ENCODE data around the gene PNPLA7. TPM values are rescaled to one million over a fixed set of nuclear protein-coding genes. Genes with fewer than 3 reads are reported as not detected.
A peak's percentile ranks its signal among the peaks of the same experiment; 100 is the strongest.

The PNPLA7 gene
- total and polyA plus RNA-seq, 11 donors, result 0.78 to 10.1 (median 7.6) TPM

DNA sequence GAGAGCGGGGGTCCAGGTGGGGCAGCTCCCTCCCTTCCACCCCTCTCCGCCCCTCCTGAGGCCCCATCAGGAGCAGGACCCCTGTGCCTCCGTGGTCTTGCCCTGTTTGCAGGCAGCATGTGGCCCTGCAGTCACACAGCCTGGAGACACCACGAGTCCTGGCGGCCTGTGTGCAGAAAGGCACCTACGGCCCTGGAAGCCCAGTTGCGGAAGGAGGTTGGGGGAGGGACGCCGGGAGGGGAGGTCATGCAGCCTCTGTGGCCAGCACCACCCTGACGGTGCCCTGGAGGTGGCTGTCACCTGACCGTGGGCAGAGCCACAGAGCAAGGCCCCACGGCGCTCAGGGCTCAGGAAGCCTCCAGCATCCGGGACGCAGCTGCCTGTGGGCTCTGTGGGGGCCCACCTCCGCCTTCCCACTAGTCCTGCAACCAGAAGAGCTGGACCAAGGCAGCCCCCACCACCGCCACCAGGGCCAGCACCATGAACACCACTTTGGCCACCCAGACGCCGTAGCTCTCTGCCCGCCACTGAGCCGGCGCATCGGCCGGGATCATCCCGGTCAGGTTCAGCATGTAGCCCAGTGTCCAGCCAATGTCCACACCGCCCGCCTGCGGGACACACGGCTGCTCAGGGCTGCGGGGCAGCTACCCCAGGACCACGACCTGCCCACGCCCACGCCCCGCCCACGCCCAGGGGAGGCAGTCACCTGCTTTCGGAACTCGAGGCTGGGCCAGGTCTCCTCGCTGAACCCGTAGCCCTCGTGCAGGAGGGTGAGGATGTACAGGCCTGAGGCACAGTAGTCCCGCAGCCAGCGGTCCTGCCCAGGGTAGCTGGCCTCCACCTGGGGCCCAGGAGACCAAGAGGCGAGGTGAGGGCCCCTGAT is 115.5 kb downstream of the PNPLA7 start:
- Histone ChIP-seq H3K4me1 (peaks cover 0 to 3% (median 0%) of the 10 kb centered on the region in 12 donors), H3K4me3 (no peak overlapping the region), H3K9me3 (no peaks in the 10 kb centered on the region), H3K36me3 (no peaks in the 10 kb centered on the region), H3K27ac (no peak overlapping the region), H3K27me3 (peaks cover 0 to 9% (median 0%) of the 10 kb centered on the region in 9 donors)
- no peak for TF ChIP-seq POLR2A (IDR thresholded peaks at IDR 0.05)
- TF ChIP-seq, protein P1, sequence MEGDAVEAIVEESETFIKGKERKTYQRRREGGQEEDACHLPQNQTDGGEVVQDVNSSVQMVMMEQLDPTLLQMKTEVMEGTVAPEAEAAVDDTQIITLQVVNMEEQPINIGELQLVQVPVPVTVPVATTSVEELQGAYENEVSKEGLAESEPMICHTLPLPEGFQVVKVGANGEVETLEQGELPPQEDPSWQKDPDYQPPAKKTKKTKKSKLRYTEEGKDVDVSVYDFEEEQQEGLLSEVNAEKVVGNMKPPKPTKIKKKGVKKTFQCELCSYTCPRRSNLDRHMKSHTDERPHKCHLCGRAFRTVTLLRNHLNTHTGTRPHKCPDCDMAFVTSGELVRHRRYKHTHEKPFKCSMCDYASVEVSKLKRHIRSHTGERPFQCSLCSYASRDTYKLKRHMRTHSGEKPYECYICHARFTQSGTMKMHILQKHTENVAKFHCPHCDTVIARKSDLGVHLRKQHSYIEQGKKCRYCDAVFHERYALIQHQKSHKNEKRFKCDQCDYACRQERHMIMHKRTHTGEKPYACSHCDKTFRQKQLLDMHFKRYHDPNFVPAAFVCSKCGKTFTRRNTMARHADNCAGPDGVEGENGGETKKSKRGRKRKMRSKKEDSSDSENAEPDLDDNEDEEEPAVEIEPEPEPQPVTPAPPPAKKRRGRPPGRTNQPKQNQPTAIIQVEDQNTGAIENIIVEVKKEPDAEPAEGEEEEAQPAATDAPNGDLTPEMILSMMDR (IDR thresholded peaks at IDR 0.05), result no peak
- ATAC-seq, result no peak
- intact Hi-C loops (cut with DNase I), result no loop called here
- peak in 3 of 5 donors; percentile 24 to 62 (median 25) for DNase-seq
- 85 to 93% (median 87%) methylated on average over 26 to 43 of the region's 43 CpGs for WGBS, 4 donors

DNA sequence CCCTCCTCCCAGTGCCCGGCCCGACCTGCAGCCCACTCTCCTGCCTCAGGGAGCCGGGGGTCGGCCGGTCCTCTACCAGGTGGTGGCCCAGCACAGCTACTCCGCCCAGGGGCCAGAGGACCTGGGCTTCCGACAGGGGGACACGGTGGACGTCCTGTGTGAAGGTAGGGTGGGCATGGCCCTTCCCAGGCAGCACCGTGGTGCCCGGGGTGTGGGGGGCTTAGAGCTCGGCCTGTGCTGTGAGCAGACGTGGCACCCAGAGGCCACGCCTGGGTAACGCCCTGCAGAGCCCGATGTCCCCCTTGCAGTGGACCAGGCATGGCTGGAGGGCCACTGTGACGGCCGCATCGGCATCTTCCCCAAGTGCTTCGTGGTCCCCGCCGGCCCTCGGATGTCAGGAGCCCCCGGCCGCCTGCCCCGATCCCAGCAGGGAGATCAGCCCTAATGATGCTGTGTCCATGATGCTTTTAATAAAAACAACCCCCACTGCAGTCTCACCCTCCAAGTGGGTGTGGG is 116.2 kb downstream of the PNPLA7 start:
- Histone ChIP-seq H3K4me1 (peaks cover 0 to under 1% (median 0%) of the 10 kb centered on the region in 12 donors), H3K27ac (no peak overlapping the region), H3K4me3 (no peak overlapping the region), H3K27me3 (peaks cover 0 to 9% (median 0%) of the 10 kb centered on the region in 9 donors), H3K36me3 (no peaks in the 10 kb centered on the region), H3K9me3 (no peaks in the 10 kb centered on the region)
- DNase-seq (peak in 3 of 5 donors; percentile 17 to 47 (median 23)), ATAC-seq (no peak)
- 88 to 96% (median 89%) methylated on average over 9 to 26 of the region's 26 CpGs for WGBS, 4 donors
- TF ChIP-seq, protein P1 (IDR thresholded peaks at IDR 0.05), result no peak
- no peak for TF ChIP-seq POLR2A (IDR thresholded peaks at IDR 0.05)
- intact Hi-C loops (cut with DNase I), result no loop called here

DNA sequence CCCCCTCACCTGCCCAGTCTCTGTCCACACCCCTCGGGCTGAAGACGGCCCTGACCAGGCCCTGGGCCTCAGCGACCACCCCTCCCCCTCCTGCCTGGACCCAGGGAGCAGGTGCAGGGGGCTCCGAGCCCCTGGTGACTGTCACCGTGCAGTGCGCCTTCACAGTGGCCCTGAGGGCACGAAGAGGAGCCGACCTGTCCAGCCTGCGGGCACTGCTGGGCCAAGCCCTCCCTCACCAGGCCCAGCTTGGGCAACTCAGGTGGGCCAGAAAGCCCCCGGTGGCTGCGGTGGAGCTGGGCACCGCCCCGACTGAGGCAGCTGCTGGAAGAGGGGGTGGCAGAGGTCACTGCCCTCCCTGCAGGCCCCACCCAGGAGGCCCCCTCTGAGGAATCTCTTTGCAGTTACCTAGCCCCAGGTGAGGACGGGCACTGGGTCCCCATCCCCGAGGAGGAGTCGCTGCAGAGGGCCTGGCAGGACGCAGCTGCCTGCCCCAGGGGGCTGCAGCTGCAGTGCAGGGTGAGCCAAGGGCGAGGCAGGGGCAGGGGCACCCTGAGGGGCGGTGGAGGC is 116.8 kb downstream of the PNPLA7 start:
- no peaks in the 10 kb centered on the region for H3K36me3 ChIP-seq
- H3K4me3 ChIP-seq, result no peak overlapping the region
- no peak overlapping the region for H3K27ac ChIP-seq
- intact Hi-C loops (cut with DNase I), result no loop called here
- no peaks in the 10 kb centered on the region for H3K4me1 ChIP-seq
- TF ChIP-seq, protein P1 (IDR thresholded peaks at IDR 0.05), result no peak
- no peak for TF ChIP-seq POLR2A (IDR thresholded peaks at IDR 0.05)
- no peaks in the 10 kb centered on the region for H3K9me3 ChIP-seq
- WGBS, 4 donors, result 87 to 93% (median 90%) methylated on average over 10 to 19 of the region's 19 CpGs
- peak in 3 of 5 donors; percentile 18 to 61 (median 28) for DNase-seq
- ATAC-seq, result no peak
- peaks cover 0 to 9% (median 0%) of the 10 kb centered on the region in 9 donors for H3K27me3 ChIP-seq
